Measurements from ENCODE around the gene MRI1.

MRI1 gene

GRCh38 chr19:13817018-13817614 is 52.8 kb downstream of the MRI1 start:
- H3K9me3 Mint-ChIP-seq, result no peaks in the 10 kb centered on the region
- no peaks in the 10 kb centered on the region for H3K4me1 Mint-ChIP-seq (ENCODE audit: low read depth)
- H3K4me3 Mint-ChIP-seq, result no peak overlapping the region
- no peak overlapping the region for H3K27ac Mint-ChIP-seq
- H3K36me3 Mint-ChIP-seq (ENCODE audit: low read depth), result peaks cover 5% of the 10 kb centered on the region
- H3K27me3 Mint-ChIP-seq, result no peaks in the 10 kb centered on the region

- Mint-ChIP-seq H3K4me3 (no peak overlapping the region), H3K9me3 (no peaks in the 10 kb centered on the region), H3K27me3 (no peaks in the 10 kb centered on the region), H3K36me3 (ENCODE audit: low read depth) (peaks cover 5% of the 10 kb centered on the region), H3K27ac (no peak overlapping the region), H3K4me1 (ENCODE audit: low read depth) (no peaks in the 10 kb centered on the region)
Measured at GRCh38 chr19:13817615-13818371, 53.5 kb downstream of the MRI1 start.

- Mint-ChIP-seq H3K4me3 (no peak overlapping the region), H3K27ac (no peak overlapping the region), H3K4me1 (ENCODE audit: low read depth) (no peaks in the 10 kb centered on the region), H3K36me3 (ENCODE audit: low read depth) (peaks cover 6% of the 10 kb centered on the region), H3K9me3 (no peaks in the 10 kb centered on the region), H3K27me3 (no peaks in the 10 kb centered on the region)
Measured at GRCh38 chr19:13819238-13819637, 54.9 kb downstream of the MRI1 start.

GRCh38 chr19:13821292-13821691 is 57.0 kb downstream of the MRI1 start:
- H3K27ac Mint-ChIP-seq, result no peak overlapping the region
- peaks cover 6% of the 10 kb centered on the region for H3K36me3 Mint-ChIP-seq (ENCODE audit: low read depth)
- H3K9me3 Mint-ChIP-seq, result no peaks in the 10 kb centered on the region
- H3K4me1 Mint-ChIP-seq (ENCODE audit: low read depth), result no peaks in the 10 kb centered on the region
- H3K4me3 Mint-ChIP-seq, result no peak overlapping the region
- H3K27me3 Mint-ChIP-seq, result no peaks in the 10 kb centered on the region

GRCh38 chr19:13823256-13823655 is 58.9 kb downstream of the MRI1 start:
- Mint-ChIP-seq H3K9me3 (no peaks in the 10 kb centered on the region), H3K4me1 (ENCODE audit: low read depth) (no peaks in the 10 kb centered on the region), H3K27me3 (no peaks in the 10 kb centered on the region), H3K27ac (no peak overlapping the region), H3K4me3 (no peak overlapping the region), H3K36me3 (ENCODE audit: low read depth) (peaks cover 6% of the 10 kb centered on the region)

All from stimulated activated naive CD8-positive, alpha-beta T cell treated with anti-CD3 and anti-CD28 coated beads, Interleukin-15, Interleukin-2, amounts not matched to agents 100 ng/mL and 50 ng/mL, for 24 hours (primary cell).